ENCODE measurements around the gene NPAS2.
A peak's percentile ranks its signal among the peaks of the same experiment; 100 is the strongest.

The NPAS2 gene

GRCh38 chr2:100929147-100929546, 109.2 kb downstream of the NPAS2 start:
- no peak for ATAC-seq
- H3K4me1 Mint-ChIP-seq, result no peaks in the 10 kb centered on the region
- no peak overlapping the region for H3K4me3 Mint-ChIP-seq
- H3K36me3 Mint-ChIP-seq (ENCODE audit: low read depth), result peaks cover 1% of the 10 kb centered on the region
- no peak for DNase-seq
- no peak overlapping the region for H3K27ac Mint-ChIP-seq
- no peaks in the 10 kb centered on the region for H3K27me3 Mint-ChIP-seq
- no peaks in the 10 kb centered on the region for H3K9me3 Mint-ChIP-seq

- no peak for ATAC-seq
- H3K27me3 Mint-ChIP-seq, result no peaks in the 10 kb centered on the region
- no peaks in the 10 kb centered on the region for H3K9me3 Mint-ChIP-seq
- no peak for DNase-seq
- H3K4me3 Mint-ChIP-seq, result no peak overlapping the region
- H3K4me1 Mint-ChIP-seq, result no peaks in the 10 kb centered on the region
- no peaks in the 10 kb centered on the region for H3K36me3 Mint-ChIP-seq (ENCODE audit: low read depth)
- H3K27ac Mint-ChIP-seq, result no peak overlapping the region
Measured at GRCh38 chr2:100934504-100935371, 114.8 kb downstream of the NPAS2 start.

DNA sequence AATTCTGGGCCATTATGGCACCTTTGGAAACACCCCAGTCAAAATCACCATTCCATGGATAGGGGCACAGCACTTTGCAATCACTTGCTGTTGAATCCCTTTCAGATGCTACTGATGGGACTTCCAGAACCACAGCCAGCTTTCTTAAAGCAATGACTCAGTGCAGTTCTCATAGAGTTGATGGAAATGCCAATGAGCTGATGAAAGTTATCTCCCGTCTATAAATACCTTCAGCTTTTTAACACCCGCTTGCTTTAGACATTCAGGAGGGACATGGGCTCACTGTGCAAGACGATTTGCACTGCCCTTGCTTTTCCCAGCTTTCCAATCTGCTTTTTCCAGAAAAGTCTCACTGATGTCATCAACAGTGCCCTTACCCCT, 115.4 kb downstream of the NPAS2 start:
- Mint-ChIP-seq H3K27me3 (no peaks in the 10 kb centered on the region), H3K4me3 (no peak overlapping the region)

DNA sequence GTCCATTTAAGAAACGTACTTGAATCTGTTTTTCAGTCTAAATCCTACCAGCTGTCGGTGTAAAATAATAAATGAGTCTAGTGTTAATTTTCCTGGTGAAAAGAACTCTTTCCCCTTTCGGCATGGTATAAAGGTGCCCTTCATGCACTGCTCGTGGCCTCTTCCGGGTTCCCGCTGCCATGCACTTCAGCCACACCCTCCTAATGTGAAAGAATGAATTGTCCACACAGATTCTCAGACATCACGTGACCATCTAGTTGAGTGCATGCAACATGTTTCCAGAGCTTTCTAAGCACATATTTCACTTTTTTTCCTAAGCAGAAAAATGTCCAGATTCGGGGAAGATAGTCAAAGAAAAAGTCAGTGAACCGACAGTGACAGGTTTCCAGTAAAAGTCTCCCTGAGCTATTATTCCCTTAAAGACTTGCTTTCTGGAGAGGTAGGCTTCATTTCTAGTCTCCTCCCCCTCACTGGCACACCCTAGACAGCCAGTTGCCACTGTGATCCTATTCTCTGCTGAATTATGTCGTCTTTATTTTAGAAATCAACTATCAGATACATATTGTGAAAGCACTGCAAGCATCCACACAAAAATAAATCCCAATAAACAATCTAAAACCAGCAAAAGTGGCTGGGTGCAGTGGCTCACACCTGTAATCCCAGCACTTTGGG, 116.3 kb downstream of the NPAS2 start:
- Mint-ChIP-seq H3K36me3 (ENCODE audit: low read depth) (no peaks in the 10 kb centered on the region), H3K27ac (no peak overlapping the region), H3K4me3 (no peak overlapping the region), H3K27me3 (no peaks in the 10 kb centered on the region), H3K4me1 (peaks cover 9% of the 10 kb centered on the region), H3K9me3 (no peaks in the 10 kb centered on the region)
- ATAC-seq (no peak), DNase-seq (no peak)

More for the DNA sequence above, 115.4 kb downstream of the NPAS2 start:
- Mint-ChIP-seq H3K4me1 (peaks cover 1% of the 10 kb centered on the region), H3K36me3 (ENCODE audit: low read depth) (no peaks in the 10 kb centered on the region), H3K27ac (no peak overlapping the region), H3K9me3 (no peaks in the 10 kb centered on the region)
- no peak for DNase-seq
- no peak for ATAC-seq

DNA sequence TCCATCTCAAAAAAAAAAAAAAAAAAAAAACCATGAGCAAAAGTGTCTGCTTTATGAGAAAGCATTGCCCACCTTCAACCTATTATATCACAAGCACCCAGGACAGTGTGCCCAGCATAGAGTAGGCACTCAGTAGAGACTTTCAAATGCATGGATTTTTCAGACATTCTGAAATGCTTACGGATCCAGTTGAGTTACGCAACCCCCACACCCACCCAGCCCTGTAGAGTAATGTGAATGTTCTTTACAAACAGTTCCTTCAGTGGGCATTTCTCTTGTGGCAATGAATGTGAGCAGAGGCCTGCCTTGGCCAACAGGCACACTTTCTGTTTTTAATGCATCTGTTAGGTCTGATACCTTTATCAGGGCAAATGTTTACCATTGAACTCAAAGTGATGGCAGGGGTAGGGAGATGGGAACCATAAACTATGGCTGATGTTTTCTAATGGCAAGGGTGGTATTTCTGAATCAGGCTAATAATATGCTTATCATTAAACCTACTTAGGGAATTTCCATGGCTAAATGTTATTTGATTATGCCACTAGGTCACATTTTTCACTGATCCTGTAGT, 117.1 kb downstream of the NPAS2 start:
- DNase-seq (no peak), ATAC-seq (no peak)
- H3K27ac Mint-ChIP-seq, result no peak overlapping the region
- no peak overlapping the region for H3K4me3 Mint-ChIP-seq
- no peaks in the 10 kb centered on the region for H3K36me3 Mint-ChIP-seq (ENCODE audit: low read depth)
- no peaks in the 10 kb centered on the region for H3K9me3 Mint-ChIP-seq
- peaks cover 16% of the 10 kb centered on the region for H3K4me1 Mint-ChIP-seq
- H3K27me3 Mint-ChIP-seq, result no peaks in the 10 kb centered on the region

DNA sequence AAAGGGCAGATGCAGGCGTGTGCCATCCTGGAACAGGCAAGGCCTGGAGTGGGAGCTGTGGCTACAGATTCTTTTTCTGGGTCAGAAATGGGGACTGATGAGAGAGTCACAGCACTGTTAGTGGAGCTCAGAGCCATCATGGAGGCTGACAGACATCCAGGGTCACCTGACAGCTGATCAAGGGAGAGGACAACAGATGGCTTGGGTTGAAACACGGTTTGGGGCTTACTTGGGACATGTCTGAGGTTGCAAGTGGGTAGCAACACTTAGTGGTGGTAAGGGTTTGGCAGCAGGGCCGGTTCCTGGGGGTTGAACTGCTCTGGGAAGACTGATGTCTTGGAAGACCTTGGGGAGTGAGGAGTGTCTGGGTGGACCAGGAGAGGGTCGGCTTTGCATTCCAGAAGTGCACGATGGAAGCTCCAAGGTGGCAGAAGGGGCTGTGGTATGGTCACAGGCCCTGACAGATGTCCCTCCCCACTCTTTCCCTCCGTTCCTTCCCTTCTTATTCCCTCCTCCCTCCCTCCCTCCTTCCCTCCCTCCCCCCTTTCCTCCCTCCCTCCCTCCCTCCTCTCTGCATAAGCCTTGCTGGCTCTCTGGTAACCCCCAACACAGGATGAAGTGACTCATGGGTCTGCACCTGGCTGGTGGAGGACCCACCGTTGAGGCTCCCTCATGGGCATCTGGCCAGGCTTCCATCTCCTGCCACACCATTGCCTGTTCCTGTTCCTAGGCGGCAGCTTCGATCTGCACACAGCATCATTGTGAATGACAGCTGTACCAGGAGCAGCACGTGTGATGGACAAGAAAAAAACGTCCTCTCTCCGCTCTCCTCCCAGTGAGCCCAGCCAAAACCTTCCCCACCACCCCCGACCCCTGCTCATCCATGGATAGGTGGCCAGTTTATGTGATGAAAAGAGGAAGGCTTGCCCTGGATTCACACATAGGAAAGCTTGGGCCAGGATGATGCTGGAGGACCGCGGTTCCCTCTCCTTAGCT, 118.4 kb downstream of the NPAS2 start:
- no peaks in the 10 kb centered on the region for H3K9me3 Mint-ChIP-seq
- H3K36me3 Mint-ChIP-seq (ENCODE audit: low read depth), result no peaks in the 10 kb centered on the region
- H3K27ac Mint-ChIP-seq, result no peak overlapping the region
- no peak for ATAC-seq
- no peak overlapping the region for H3K4me3 Mint-ChIP-seq
- no peaks in the 10 kb centered on the region for H3K27me3 Mint-ChIP-seq
- H3K4me1 Mint-ChIP-seq, result peaks cover 16% of the 10 kb centered on the region
- DNase-seq, result no peak

DNA sequence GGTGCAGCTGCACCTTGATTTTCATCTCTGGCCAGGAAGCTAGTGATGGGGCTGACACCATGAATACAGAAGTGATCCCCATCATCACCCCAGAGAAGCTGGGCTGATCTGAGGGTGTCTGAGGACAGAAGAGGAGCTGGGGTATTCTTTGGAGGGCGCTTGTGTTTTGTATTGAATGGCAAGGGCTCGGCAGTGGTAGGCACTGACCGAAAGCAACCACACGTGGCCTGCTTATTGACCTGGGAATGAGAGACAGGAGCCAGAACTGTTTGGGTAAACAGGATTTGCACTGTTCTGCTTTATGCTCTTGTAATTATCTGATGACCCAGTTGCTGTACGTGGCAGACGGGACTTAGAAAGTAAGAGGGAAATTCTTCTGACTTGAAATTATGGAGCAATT, 119.5 kb downstream of the NPAS2 start:
- ATAC-seq, result no peak
- Mint-ChIP-seq H3K36me3 (ENCODE audit: low read depth) (no peaks in the 10 kb centered on the region), H3K9me3 (no peaks in the 10 kb centered on the region), H3K27ac (no peak overlapping the region), H3K4me3 (no peak overlapping the region), H3K27me3 (no peaks in the 10 kb centered on the region), H3K4me1 (peaks cover 16% of the 10 kb centered on the region)
- no peak for DNase-seq

DNA sequence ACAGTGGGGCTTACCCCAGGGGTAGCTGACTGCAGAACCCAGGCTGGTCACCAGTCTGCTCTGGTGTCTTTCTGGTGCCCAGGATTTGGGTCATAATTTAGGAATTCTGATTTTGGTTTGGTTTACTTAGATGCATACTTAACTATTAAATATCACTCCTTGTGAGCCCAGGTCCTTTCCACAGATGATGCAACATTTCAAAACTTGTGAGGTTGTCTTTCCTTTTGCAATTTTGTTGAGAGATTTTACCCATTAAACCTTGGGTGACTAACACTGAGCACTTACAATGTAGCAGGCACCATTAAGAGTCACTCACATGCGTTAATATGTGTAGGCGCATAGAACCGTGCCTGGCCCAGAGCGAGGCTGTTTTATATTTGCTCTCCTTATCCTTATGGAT, 120.3 kb downstream of the NPAS2 start:
- no peaks in the 10 kb centered on the region for H3K36me3 Mint-ChIP-seq (ENCODE audit: low read depth)
- no peaks in the 10 kb centered on the region for H3K9me3 Mint-ChIP-seq
- H3K4me3 Mint-ChIP-seq, result no peak overlapping the region
- DNase-seq, result no peak
- ATAC-seq, result no peak
- H3K27me3 Mint-ChIP-seq, result no peaks in the 10 kb centered on the region
- H3K4me1 Mint-ChIP-seq, result peaks cover 16% of the 10 kb centered on the region
- no peak overlapping the region for H3K27ac Mint-ChIP-seq

GRCh38 chr2:100940766-100941645, 121.1 kb downstream of the NPAS2 start:
- DNase-seq (no peak), ATAC-seq (no peak)
- Mint-ChIP-seq H3K36me3 (ENCODE audit: low read depth) (no peaks in the 10 kb centered on the region), H3K27ac (peak overlapping the region; percentile 32), H3K9me3 (no peaks in the 10 kb centered on the region), H3K4me1 (peaks cover 16% of the 10 kb centered on the region), H3K27me3 (no peaks in the 10 kb centered on the region), H3K4me3 (no peak overlapping the region)

DNA sequence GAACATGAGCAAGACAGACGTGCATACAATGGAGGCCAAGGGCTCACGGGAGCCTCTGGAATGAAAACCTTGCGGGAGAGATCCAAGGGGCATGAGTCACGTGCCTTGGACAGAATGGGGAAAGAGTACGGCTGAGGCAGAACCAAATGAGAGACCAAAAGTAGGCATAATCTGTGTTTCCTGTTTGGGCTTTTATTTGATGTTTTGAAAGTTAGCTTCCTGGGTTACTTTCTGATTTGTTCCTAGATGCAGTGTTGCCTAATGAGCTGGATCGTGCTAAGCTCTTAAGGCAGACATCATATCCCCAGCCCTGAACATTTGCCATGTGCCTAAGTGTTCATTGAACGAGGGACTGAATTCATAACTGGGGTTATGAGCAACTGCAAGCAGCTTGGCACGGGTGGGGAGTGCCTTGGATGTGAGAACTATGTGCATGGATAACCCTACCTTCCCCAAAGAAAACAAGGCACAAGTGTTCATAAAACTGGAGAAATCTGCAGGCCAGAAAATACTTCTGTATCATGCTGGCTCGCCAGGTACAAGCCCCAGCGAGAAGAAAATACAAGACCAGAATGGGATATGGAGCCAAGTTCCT, 121.8 kb downstream of the NPAS2 start:
- ATAC-seq, result no peak

DNA sequence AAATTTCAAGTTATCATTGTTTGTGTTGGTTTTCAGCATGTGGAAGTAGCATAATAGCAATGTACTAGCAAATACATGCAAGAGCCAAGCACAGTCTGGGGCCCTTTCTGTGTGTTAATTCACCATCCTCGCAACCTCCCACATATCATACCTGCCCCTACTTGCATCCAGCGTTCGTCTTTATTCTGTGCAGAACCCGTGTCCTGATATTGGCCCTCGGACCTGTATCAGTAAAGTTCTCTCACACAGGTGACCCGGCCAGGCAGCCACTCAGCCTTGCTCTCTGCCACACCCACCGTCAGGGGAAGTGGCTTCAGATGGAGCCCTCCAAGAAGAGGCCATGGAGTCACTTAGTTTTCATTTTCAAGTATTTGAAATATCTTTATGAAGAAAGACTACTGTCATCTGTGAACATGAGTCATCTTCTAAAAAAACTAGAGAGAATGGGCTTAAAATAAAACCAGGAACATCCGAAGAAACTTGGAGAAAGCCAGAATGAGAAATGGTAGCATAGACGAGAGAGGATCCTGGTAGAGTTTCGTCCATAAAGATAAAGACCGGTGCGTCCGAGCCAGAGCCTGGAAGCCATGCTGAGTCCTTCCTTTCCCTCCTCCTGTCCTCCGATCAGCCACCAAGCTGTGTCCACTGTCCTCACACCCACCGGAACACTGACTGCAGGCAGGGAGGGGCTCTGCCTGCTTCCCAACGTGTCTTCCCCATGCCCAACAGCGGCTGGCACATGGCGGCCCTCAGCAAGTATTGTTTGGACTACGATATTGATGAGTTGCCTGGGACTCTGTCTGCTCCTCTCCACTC, 124.9 kb downstream of the NPAS2 start:
- H3K27ac Mint-ChIP-seq, result no peak overlapping the region
- no peaks in the 10 kb centered on the region for H3K36me3 Mint-ChIP-seq (ENCODE audit: low read depth)
- H3K27me3 Mint-ChIP-seq, result no peaks in the 10 kb centered on the region
- no peaks in the 10 kb centered on the region for H3K9me3 Mint-ChIP-seq
- H3K4me3 Mint-ChIP-seq, result no peak overlapping the region
- H3K4me1 Mint-ChIP-seq, result peaks cover 16% of the 10 kb centered on the region
- ATAC-seq (no peak), DNase-seq (no peak)

More for the DNA sequence above, 121.8 kb downstream of the NPAS2 start:
- no peak overlapping the region for H3K4me3 Mint-ChIP-seq
- peak overlapping the region; percentile 17 for H3K27ac Mint-ChIP-seq
- H3K9me3 Mint-ChIP-seq, result no peaks in the 10 kb centered on the region
- H3K36me3 Mint-ChIP-seq (ENCODE audit: low read depth), result no peaks in the 10 kb centered on the region
- no peak for DNase-seq
- no peaks in the 10 kb centered on the region for H3K27me3 Mint-ChIP-seq
- H3K4me1 Mint-ChIP-seq, result peaks cover 16% of the 10 kb centered on the region

DNA sequence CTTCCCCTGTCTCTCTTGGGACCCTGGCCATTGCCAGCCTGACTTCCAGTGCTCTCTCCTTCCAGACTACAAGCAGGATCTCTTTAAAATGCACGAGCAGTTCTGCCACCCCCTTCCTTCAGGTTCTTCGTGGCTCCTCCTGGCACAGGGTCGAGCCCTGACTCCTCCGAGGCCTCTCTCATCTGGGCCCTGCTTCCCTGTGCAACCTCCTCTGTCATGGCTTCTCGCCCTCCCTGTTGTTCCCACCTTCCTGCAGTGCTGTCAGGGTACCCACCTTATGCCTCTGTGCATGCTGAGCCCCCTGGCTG, 125.4 kb downstream of the NPAS2 start:
- Mint-ChIP-seq H3K4me1 (peaks cover 15% of the 10 kb centered on the region), H3K27ac (no peak overlapping the region), H3K4me3 (no peak overlapping the region), H3K27me3 (no peaks in the 10 kb centered on the region), H3K9me3 (no peaks in the 10 kb centered on the region), H3K36me3 (ENCODE audit: low read depth) (no peaks in the 10 kb centered on the region)
- DNase-seq (no peak), ATAC-seq (no peak)

Data from activated naive CD8-positive, alpha-beta T cell treated with anti-CD3 and anti-CD28 coated beads, Interleukin-2, amount 50 U/mL, for 24 hours (primary cell).